ENCODE data around the gene CXCL11.
"Not testable (repeated sequence)": the region's sequence is repeated elsewhere in the genome, so short reads cannot be mapped to it uniquely, and the experiment has no call there.

Gene CXCL11

GRCh38 chr4:76000279-76000678 lies 35.6 kb downstream of the CXCL11 start:
- no peak for DNase-seq (ENCODE audit: low read depth, low spot score)
- Histone ChIP-seq H3K9ac (ENCODE audit: insufficient read length, low read depth) (no peak overlapping the region), H3K9me3 (ENCODE audit: insufficient read depth, low read length) (no peaks in the 10 kb centered on the region), H3K36me3 (ENCODE audit: insufficient read depth, insufficient read length, low read length) (no peaks in the 10 kb centered on the region), H3K4me1 (ENCODE audit: insufficient read depth, insufficient read length) (no peaks in the 10 kb centered on the region), H3K27me3 (ENCODE audit: insufficient read depth, insufficient read length) (no peaks in the 10 kb centered on the region), H3K4me3 (ENCODE audit: insufficient read length, low read depth) (no peak overlapping the region)
- TF ChIP-seq ZNF274 (IDR thresholded peaks at IDR 0.05; ENCODE audit: low read depth, low read length): no peak
- no peak for TF ChIP-seq SUZ12 (IDR thresholded peaks at IDR 0.05; ENCODE audit: extremely low read depth, insufficient read depth, insufficient read length)
- no peak for TF ChIP-seq YY1 (IDR thresholded peaks at IDR 0.05; ENCODE audit: insufficient read depth, insufficient read length)

- H3K9me3 ChIP-seq (ENCODE audit: insufficient read depth, low read length); DNase-seq (ENCODE audit: low read depth, low spot score); H3K27me3 ChIP-seq (ENCODE audit: insufficient read depth, insufficient read length); H3K36me3 ChIP-seq (ENCODE audit: insufficient read depth, insufficient read length, low read length); H3K9ac ChIP-seq (ENCODE audit: insufficient read length, low read depth); H3K4me3 ChIP-seq (ENCODE audit: insufficient read length, low read depth); H3K4me1 ChIP-seq (ENCODE audit: insufficient read depth, insufficient read length): not testable (repeated sequence)
Observed at GRCh38 chr4:75998525-75999147, 37.2 kb downstream of the CXCL11 start.

GRCh38 chr4:75997946-75998345 lies 37.9 kb downstream of the CXCL11 start:
- H3K4me3 ChIP-seq (ENCODE audit: insufficient read length, low read depth): no peak overlapping the region
- DNase-seq (ENCODE audit: low read depth, low spot score): no peak

GRCh38 chr4:75997081-75997480 lies 38.8 kb downstream of the CXCL11 start:
- Histone ChIP-seq H3K9me3 (ENCODE audit: insufficient read depth, low read length) (no peaks in the 10 kb centered on the region), H3K4me3 (ENCODE audit: insufficient read length, low read depth) (no peak overlapping the region), H3K9ac (ENCODE audit: insufficient read length, low read depth) (no peak overlapping the region), H3K36me3 (ENCODE audit: insufficient read depth, insufficient read length, low read length) (no peaks in the 10 kb centered on the region), H3K27me3 (ENCODE audit: insufficient read depth, insufficient read length) (no peaks in the 10 kb centered on the region), H3K4me1 (ENCODE audit: insufficient read depth, insufficient read length) (no peaks in the 10 kb centered on the region)
- TF ChIP-seq YY1 (IDR thresholded peaks at IDR 0.05; ENCODE audit: insufficient read depth, insufficient read length) (no peak), SUZ12 (IDR thresholded peaks at IDR 0.05; ENCODE audit: extremely low read depth, insufficient read depth, insufficient read length) (no peak), ZNF274 (IDR thresholded peaks at IDR 0.05; ENCODE audit: low read depth, low read length) (no peak)
- no peak for DNase-seq (ENCODE audit: low read depth, low spot score)

More at GRCh38 chr4:75997946-75998345, 37.9 kb downstream of the CXCL11 start:
- H3K9me3 ChIP-seq (ENCODE audit: insufficient read depth, low read length): no peaks in the 10 kb centered on the region
- H3K36me3 ChIP-seq (ENCODE audit: insufficient read depth, insufficient read length, low read length): no peaks in the 10 kb centered on the region
- no peaks in the 10 kb centered on the region for H3K4me1 ChIP-seq (ENCODE audit: insufficient read depth, insufficient read length)
- TF ChIP-seq ZNF274 (IDR thresholded peaks at IDR 0.05; ENCODE audit: low read depth, low read length) (no peak), SUZ12 (IDR thresholded peaks at IDR 0.05; ENCODE audit: extremely low read depth, insufficient read depth, insufficient read length) (no peak), YY1 (IDR thresholded peaks at IDR 0.05; ENCODE audit: insufficient read depth, insufficient read length) (no peak)
- no peaks in the 10 kb centered on the region for H3K27me3 ChIP-seq (ENCODE audit: insufficient read depth, insufficient read length)
- no peak overlapping the region for H3K9ac ChIP-seq (ENCODE audit: insufficient read length, low read depth)

GRCh38 chr4:75995727-75996126 lies 40.1 kb downstream of the CXCL11 start:
- no peaks in the 10 kb centered on the region for H3K27me3 ChIP-seq (ENCODE audit: insufficient read depth, insufficient read length)
- H3K9me3 ChIP-seq (ENCODE audit: insufficient read depth, low read length): no peaks in the 10 kb centered on the region
- no peak for TF ChIP-seq YY1 (IDR thresholded peaks at IDR 0.05; ENCODE audit: insufficient read depth, insufficient read length)
- no peak for TF ChIP-seq ZNF274 (IDR thresholded peaks at IDR 0.05; ENCODE audit: low read depth, low read length)
- TF ChIP-seq SUZ12 (IDR thresholded peaks at IDR 0.05; ENCODE audit: extremely low read depth, insufficient read depth, insufficient read length): no peak
- peak; percentile 35 for DNase-seq (ENCODE audit: low read depth, low spot score)
- H3K36me3 ChIP-seq (ENCODE audit: insufficient read depth, insufficient read length, low read length): no peaks in the 10 kb centered on the region
- no peak overlapping the region for H3K9ac ChIP-seq (ENCODE audit: insufficient read length, low read depth)
- no peak overlapping the region for H3K4me3 ChIP-seq (ENCODE audit: insufficient read length, low read depth)
- H3K4me1 ChIP-seq (ENCODE audit: insufficient read depth, insufficient read length): no peaks in the 10 kb centered on the region

GRCh38 chr4:75992462-75992861 lies 43.4 kb downstream of the CXCL11 start:
- Histone ChIP-seq H3K4me1 (ENCODE audit: insufficient read depth, insufficient read length) (no peaks in the 10 kb centered on the region), H3K36me3 (ENCODE audit: insufficient read depth, insufficient read length, low read length) (peaks cover 6% of the 10 kb centered on the region), H3K27me3 (ENCODE audit: insufficient read depth, insufficient read length) (no peaks in the 10 kb centered on the region), H3K4me3 (ENCODE audit: insufficient read length, low read depth) (no peak overlapping the region), H3K9ac (ENCODE audit: insufficient read length, low read depth) (no peak overlapping the region), H3K9me3 (ENCODE audit: insufficient read depth, low read length) (no peaks in the 10 kb centered on the region)
- DNase-seq (ENCODE audit: low read depth, low spot score): no peak
- no peak for TF ChIP-seq YY1 (IDR thresholded peaks at IDR 0.05; ENCODE audit: insufficient read depth, insufficient read length)
- TF ChIP-seq SUZ12 (IDR thresholded peaks at IDR 0.05; ENCODE audit: extremely low read depth, insufficient read depth, insufficient read length): no peak
- TF ChIP-seq ZNF274 (IDR thresholded peaks at IDR 0.05; ENCODE audit: low read depth, low read length): no peak

- Histone ChIP-seq H3K9me3 (ENCODE audit: insufficient read depth, low read length) (no peaks in the 10 kb centered on the region), H3K36me3 (ENCODE audit: insufficient read depth, insufficient read length, low read length) (peaks cover 17% of the 10 kb centered on the region), H3K9ac (ENCODE audit: insufficient read length, low read depth) (peak overlapping the region; percentile 93), H3K4me1 (ENCODE audit: insufficient read depth, insufficient read length) (no peaks in the 10 kb centered on the region), H3K27me3 (ENCODE audit: insufficient read depth, insufficient read length) (no peaks in the 10 kb centered on the region), H3K4me3 (ENCODE audit: insufficient read length, low read depth) (peak overlapping the region; percentile 86)
- TF ChIP-seq SUZ12 (IDR thresholded peaks at IDR 0.05; ENCODE audit: extremely low read depth, insufficient read depth, insufficient read length): no peak
- DNase-seq (ENCODE audit: low read depth, low spot score): no peak
Observed at GRCh38 chr4:75989846-75990528, 45.9 kb downstream of the CXCL11 start.
